MM.1S (cell line): ENCODE measurements around the gene STX1B.

Source experiments
- DNase-seq: peaks from one replicate; pipeline ENCODE4 v3.0.0-alpha.2; 2015
- H2AFZ ChIP-seq: fragments of 300-600 bp; sonication (generic); 2 replicates; pipeline ENCODE4 v1.6.0; 2016; ENCODE audit warnings: antibody characterized with exemption, low read length
- H3F3A ChIP-seq: fragments of 300-600 bp; sonication (generic); 2 replicates; pipeline ENCODE4 v1.6.1; 2016; ENCODE audit warnings: mild to moderate bottlenecking, antibody characterized with exemption, low read length, moderate library complexity, mixed read lengths; ENCODE audit not compliant: insufficient read depth
- H3K27ac ChIP-seq: fragments of 300-600 bp; sonication (generic); 2 replicates; pipeline ENCODE4 v1.5.1; 2016; ENCODE audit warnings: mild to moderate bottlenecking, low read length
- H3K27me3 ChIP-seq: fragments of 300-600 bp; sonication (generic); replicated peaks from 2 replicates; pipeline ENCODE4 v1.6.0; 2016; ENCODE audit warnings: low read length; ENCODE audit not compliant: insufficient read depth
- H3K36me3 ChIP-seq: fragments of 300-600 bp; sonication (generic); replicated peaks from 2 replicates; pipeline ENCODE4 v1.6.1; 2016; ENCODE audit warnings: mild to moderate bottlenecking, low read length, mixed read lengths; ENCODE audit not compliant: insufficient read depth
- H3K4me1 ChIP-seq: fragments of 300-600 bp; sonication (generic); 2 replicates; pipeline ENCODE4 v1.6.1; 2016; ENCODE audit warnings: low read length, mixed read lengths
- H3K4me2 ChIP-seq: fragments of 300-600 bp; sonication (generic); 2 replicates; pipeline ENCODE4 v1.6.0; 2016; ENCODE audit warnings: low read depth, low read length
- H3K4me3 ChIP-seq: fragments of 300-600 bp; sonication (generic); 2 replicates; pipeline ENCODE4 v1.5.1; 2016; ENCODE audit warnings: low read length, mixed read lengths
- H3K79me2 ChIP-seq: fragments of 300-600 bp; sonication (generic); 2 replicates; pipeline ENCODE4 v1.6.1; 2016; ENCODE audit warnings: mixed run types, low read length, mixed read lengths
- H3K9ac ChIP-seq: fragments of 300-600 bp; sonication (generic); 2 replicates; pipeline ENCODE4 v1.6.1; 2016; ENCODE audit warnings: low read length, mixed read lengths
- H3K9me2 ChIP-seq: fragments of 300-600 bp; sonication (generic); replicated peaks from 2 replicates; pipeline ENCODE4 v1.6.1; 2016; ENCODE audit warnings: mild to moderate bottlenecking, low read length, mixed read lengths; ENCODE audit not compliant: insufficient read depth
- H3K9me3 ChIP-seq: fragments of 300-600 bp; sonication (generic); replicated peaks from 2 replicates; pipeline ENCODE4 v1.6.1; 2016; ENCODE audit warnings: mild to moderate bottlenecking, low read length, mixed read lengths; ENCODE audit not compliant: insufficient read depth
- H4K20me1 ChIP-seq: fragments of 300-600 bp; sonication (generic); 2 replicates; pipeline ENCODE4 v1.6.1; 2016; ENCODE audit warnings: mild to moderate bottlenecking, low read length, moderate library complexity, mixed read lengths; ENCODE audit not compliant: insufficient read depth
- CTCF ChIP-seq: fragments of 300-600 bp; sonication (generic); IDR thresholded peaks from 2 replicates; pipeline ENCODE4 v1.5.1; 2016; ENCODE audit warnings: antibody characterized with exemption, low read length, mixed read lengths
- EZH2 ChIP-seq: fragments of 300-600 bp; sonication (generic); optimal IDR thresholded peaks from 2 replicates; pipeline ENCODE3; 2017; ENCODE audit warnings: low read depth, mild to moderate bottlenecking, antibody characterized with exemption, low read length, mixed read lengths
- EZH2phosphoT487 ChIP-seq: fragments of 300-600 bp; sonication (generic); IDR thresholded peaks from 2 replicates; pipeline ENCODE4 v1.6.1; 2018; ENCODE audit warnings: antibody characterized with exemption, low read length

The STX1B gene

GRCh38 chr16:30951193-30951592, 59.2 kb downstream of the STX1B start:
- Histone ChIP-seq H3F3A (peaks cover 18% of the 10 kb centered on the region), H3K27me3 (no peaks in the 10 kb centered on the region), H3K9ac (no peak overlapping the region), H3K79me2 (peaks cover 14% of the 10 kb centered on the region), H3K9me2 (no peaks in the 10 kb centered on the region), H4K20me1 (no peaks in the 10 kb centered on the region), H2AFZ (no peak overlapping the region), H3K27ac (no peak overlapping the region), H3K9me3 (no peaks in the 10 kb centered on the region), H3K4me3 (no peak overlapping the region), H3K36me3 (no peaks in the 10 kb centered on the region), H3K4me1 (peaks cover 11% of the 10 kb centered on the region), H3K4me2 (no peak overlapping the region)
- no peak for DNase-seq
- no peak for TF ChIP-seq EZH2phosphoT487
- TF ChIP-seq CTCF, result no peak
- no peak for TF ChIP-seq EZH2

DNA sequence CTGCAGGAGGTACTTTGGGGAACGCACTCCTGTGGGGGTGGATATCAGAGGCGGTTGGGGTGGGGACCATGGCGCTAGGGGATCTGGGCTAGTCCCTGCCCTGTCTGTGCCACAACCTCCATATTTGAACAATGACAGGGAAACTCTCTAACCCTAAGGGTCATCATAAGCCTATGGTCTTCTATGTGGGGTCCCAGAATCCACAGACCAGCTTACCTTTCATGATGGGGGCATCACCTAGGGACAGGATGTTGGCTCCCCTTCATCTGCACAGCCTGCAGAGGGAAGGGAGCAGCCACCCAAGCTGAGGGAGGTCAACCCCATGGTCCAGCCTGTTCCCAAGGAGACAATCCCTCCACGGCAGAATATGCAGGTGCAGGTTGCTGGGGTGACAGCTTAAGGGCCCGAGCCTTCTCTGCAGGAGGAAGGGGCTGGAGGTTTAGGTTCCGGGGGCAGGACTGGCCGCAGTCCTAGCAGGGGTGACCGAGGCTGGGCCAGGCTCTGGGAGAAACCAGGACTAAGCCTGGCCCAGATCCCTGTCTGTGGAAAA, 59.8 kb downstream of the STX1B start:
- Histone ChIP-seq H3K9me2 (no peaks in the 10 kb centered on the region), H3K4me2 (peak overlapping the region; percentile 100), H3K27ac (peak overlapping the region; percentile 58; the same call in 1 of the 2 replicates), H3K4me3 (peak overlapping the region; percentile 96; the same call in 1 of the 2 replicates), H3K9me3 (no peaks in the 10 kb centered on the region), H3K79me2 (peaks cover 14% of the 10 kb centered on the region), H2AFZ (no peak overlapping the region), H3K36me3 (no peaks in the 10 kb centered on the region), H3K4me1 (peaks cover 8% of the 10 kb centered on the region), H3F3A (peaks cover 13% of the 10 kb centered on the region), H3K27me3 (no peaks in the 10 kb centered on the region), H4K20me1 (no peaks in the 10 kb centered on the region), H3K9ac (no peak overlapping the region; the same call in 1 of the 2 replicates)
- no peak for TF ChIP-seq CTCF
- TF ChIP-seq EZH2, result no peak
- TF ChIP-seq EZH2phosphoT487, result no peak
- DNase-seq, result no peak

GRCh38 chr16:30949650-30950515, 60.6 kb downstream of the STX1B start:
- peaks cover 14% of the 10 kb centered on the region for H3K79me2 ChIP-seq
- H3K9me2 ChIP-seq, result no peaks in the 10 kb centered on the region
- H3K4me2 ChIP-seq, result peak overlapping the region; percentile 100
- peak; percentile 58 for DNase-seq
- H3F3A ChIP-seq, result peaks cover 13% of the 10 kb centered on the region
- H3K27ac ChIP-seq, result peak overlapping the region; percentile 58; the same call in 1 of the 2 replicates
- peak; percentile 44 for TF ChIP-seq CTCF
- TF ChIP-seq EZH2, result no peak
- H3K36me3 ChIP-seq, result no peaks in the 10 kb centered on the region
- no peaks in the 10 kb centered on the region for H3K27me3 ChIP-seq
- H2AFZ ChIP-seq, result peak overlapping the region; percentile 80
- H3K9me3 ChIP-seq, result no peaks in the 10 kb centered on the region
- H4K20me1 ChIP-seq, result no peaks in the 10 kb centered on the region
- peak overlapping the region; percentile 90 for H3K9ac ChIP-seq
- H3K4me3 ChIP-seq, result peak overlapping the region; percentile 96
- H3K4me1 ChIP-seq, result peaks cover 8% of the 10 kb centered on the region
